ENCODE data around the gene LPA.

DNA sequence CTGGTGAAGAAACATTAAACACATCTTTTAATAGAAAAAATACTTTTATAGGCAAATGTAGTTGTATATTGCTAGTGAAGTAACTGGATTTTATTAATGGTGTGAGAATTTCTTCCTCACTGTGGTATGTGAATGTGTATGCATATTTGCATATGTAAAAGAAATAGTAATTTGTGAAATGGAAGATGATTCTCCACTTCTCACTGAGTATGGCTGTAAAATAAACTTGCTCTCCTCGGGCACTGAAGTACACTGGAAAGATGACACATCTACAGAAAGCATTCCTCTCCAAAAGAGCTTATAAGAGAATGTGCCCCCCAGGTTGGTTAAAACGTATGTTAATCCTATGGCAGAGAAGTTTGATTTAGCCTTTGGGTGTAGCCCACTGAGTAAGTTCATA is 155.5 kb downstream of the LPA start:
- TF ChIP-seq L3MBTL2 (conservative IDR thresholded peaks at IDR 0.05), result no peak
- no peak for TF ChIP-seq SUZ12 (IDR thresholded peaks at IDR 0.05)
- TF ChIP-seq ELF4 (IDR thresholded peaks at IDR 0.05), result no peak
- no peak for TF ChIP-seq FOXK2 (IDR thresholded peaks at IDR 0.05)
- no peak for TF ChIP-seq FOXA1 (IDR thresholded peaks at IDR 0.05)
- no peak for TF ChIP-seq SP1 (IDR thresholded peaks at IDR 0.05)
- TF ChIP-seq ARNT (IDR thresholded peaks at IDR 0.05), result no peak
- no peak for TF ChIP-seq TARDBP (IDR thresholded peaks at IDR 0.05)
